NCI-H1417 (cell line): ENCODE measurements around the gene DACT2.
"Not testable (repeated sequence)": the region's sequence is repeated elsewhere in the genome, so short reads cannot be mapped to it uniquely, and the experiment has no call there.

Experiments used
- DNase-seq, 3 experiments: peaks; one replicate each; lab custom pipeline; 2025; lab: John Stamatoyannopoulos, UW

The DACT2 gene

DNA sequence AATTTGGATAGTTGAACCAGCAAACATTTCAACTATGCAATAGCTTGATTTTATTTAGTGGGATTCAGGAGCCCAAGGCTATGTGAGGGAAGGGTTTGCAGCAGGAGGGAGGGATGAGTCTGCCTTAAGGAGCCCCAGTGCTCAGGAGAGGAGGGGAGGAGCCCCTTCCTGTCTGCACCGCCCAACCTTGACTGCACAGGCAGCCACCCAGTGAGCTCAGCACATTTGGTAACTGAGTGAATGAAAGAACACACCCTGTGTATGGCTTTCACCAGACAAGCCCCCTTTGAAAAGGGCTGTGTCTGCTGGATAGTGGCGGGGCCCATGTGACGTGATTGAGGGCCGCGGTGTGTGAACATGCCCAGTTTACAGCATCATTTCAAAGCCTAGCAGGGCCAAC, 17.0 kb downstream of the DACT2 start:
- peak in 1 of 3 experiments; percentile 35 for DNase-seq

DNA sequence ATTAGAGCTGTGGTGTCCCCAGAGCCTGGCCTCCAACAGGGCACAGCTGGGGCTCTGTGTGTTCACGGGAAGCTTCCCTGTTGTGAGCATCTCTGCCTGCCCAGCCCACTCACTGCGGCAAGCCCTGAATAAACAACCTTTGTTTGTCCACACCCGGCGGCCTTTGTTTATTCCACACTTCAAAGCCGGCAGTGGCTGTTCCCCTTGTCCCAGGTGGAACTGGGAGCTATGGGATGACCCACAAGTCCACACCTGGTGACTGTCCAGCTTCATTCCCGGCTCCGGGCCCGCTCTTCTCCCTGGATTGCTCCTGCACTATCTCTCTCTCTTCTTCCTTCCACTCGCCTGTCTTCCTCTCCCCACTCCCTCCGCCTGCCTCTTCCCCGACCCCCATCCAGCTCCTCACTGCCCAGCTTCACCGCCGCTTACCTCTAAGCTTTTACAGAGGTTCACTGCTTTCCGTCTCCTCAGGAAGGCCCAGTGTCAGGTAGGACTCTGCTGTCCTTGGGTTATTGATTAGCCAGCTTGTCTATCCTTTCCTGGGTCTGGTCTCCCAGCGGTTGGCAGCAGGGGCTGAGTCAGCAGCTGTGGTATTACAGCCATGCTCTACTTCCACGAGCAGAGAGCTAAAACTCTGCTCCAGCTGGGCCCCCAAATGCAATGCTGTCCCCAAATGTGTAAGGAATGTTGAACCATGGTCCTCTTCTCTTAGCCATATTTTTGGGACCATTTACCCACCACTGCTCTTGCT, 17.8 kb downstream of the DACT2 start:
- DNase-seq, result peak in 2 of 3 experiments; percentile 93 to 95

DNA sequence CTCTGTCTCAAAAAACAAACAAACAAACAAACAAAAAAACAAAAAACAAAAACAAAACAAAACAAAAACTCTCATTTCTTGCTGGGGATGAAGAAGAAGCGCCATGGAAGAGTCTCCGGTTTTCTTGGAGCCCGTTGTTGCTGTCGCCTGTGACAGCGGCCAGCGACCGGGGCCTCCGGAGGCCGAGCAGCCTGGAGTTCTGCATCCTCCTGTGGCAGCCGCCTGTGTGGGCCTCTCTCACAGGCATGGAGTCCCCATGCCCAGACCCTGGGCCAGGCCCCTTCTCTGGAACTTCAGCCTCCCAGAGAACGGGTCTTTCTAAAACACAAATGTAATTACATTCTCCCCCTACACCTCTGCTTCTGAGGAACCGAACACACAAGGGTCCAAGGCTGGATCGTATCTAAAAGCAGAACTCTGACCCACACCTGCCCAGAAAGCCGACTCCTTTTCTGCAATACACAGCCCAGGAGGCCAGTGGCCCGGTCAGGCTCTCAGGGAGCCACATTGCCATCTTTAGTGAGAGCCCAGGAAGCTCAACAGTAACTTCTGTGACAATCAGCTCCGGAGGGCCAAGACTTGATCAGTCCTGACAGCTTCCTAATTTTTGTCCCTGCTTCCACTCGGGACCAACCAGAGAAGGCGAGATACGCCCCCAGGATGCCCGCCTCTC, 18.5 kb downstream of the DACT2 start:
- no peak for DNase-seq

DNA sequence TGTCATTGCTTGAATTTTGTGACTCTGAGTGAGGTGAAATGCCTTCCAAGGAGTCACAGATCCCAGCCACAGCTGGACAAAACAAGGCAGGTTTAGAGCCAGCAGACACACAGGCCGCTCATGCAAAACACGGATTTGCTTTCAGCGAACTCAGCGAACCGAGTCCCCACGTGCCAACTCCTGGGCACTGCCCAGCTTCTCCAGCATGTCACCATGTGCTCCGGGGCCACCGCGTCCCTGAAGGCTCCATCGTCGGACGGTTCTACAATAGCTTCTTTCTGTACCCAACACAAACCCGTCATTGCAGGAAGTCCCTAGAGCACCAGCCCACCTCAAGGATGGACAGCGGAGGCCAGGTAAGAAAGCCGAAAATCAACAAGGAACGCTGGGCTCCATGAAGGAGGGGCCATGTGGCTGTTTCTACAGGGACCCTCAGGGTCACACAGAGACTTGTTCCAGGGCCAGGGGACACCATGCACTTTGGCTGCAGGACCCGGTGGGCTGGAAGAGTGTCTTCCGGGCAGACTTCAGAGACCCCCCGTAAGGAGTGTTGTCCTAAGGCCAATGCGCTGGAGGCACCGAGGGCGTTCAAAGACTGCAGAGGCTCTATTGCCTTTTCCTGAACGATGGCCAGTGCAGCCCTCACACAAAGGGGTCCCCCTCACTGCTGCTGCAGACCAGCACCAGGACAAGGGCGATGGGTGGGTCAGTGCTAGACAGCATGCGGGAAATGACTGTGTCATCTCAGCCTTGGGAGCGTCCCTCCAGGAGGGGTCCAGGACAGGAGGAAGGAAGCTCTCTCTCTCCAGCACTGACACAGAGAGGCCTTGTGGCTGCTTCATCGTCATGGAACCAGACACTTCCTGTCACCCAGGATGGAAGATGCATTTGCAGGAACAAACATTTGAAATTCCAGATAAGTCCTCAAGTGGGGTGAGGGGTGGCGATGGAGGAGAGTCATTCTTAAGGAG, 19.8 kb downstream of the DACT2 start:
- peak in 1 of 3 experiments; percentile 17 for DNase-seq

DNA sequence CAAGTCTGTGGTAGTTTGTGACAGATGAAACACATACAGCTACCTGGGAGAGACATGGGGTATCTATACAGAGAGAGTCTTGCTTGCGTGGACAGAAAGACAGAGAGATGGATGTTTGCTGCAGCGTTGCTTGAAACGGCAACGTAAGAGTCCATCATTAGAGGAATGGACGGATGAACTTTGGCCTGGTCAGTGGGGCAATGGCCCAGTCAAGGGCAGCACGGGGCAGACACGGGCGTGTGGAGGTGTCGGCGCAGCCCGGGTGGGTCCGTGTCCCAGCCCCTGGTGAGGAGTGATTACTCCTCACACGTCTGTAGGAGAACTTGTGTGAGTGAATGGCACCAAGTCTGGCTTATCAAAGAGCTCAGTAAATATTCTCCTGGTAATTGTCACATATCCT, 21.9 kb downstream of the DACT2 start:
- no peak for DNase-seq

DNA sequence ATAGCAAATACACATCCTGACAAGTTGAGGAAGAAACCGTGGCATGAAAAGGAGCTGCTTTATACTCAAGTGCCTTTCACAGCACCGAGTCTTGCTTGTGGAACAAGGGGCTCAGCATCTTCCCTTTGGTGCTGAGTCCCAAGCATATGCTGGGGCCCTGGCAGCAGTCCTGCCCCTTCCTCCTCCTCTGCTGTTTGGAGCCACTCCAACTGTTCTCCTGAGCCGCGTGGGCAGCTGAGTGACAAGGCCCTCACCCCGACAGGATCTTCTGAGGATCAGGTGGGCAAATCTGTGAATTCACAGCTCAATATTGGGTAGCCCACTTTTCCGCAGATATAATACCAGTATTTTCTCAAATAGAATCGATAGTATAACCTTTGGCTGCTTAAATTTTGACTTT, 24.7 kb downstream of the DACT2 start:
- DNase-seq, result no peak

DNA sequence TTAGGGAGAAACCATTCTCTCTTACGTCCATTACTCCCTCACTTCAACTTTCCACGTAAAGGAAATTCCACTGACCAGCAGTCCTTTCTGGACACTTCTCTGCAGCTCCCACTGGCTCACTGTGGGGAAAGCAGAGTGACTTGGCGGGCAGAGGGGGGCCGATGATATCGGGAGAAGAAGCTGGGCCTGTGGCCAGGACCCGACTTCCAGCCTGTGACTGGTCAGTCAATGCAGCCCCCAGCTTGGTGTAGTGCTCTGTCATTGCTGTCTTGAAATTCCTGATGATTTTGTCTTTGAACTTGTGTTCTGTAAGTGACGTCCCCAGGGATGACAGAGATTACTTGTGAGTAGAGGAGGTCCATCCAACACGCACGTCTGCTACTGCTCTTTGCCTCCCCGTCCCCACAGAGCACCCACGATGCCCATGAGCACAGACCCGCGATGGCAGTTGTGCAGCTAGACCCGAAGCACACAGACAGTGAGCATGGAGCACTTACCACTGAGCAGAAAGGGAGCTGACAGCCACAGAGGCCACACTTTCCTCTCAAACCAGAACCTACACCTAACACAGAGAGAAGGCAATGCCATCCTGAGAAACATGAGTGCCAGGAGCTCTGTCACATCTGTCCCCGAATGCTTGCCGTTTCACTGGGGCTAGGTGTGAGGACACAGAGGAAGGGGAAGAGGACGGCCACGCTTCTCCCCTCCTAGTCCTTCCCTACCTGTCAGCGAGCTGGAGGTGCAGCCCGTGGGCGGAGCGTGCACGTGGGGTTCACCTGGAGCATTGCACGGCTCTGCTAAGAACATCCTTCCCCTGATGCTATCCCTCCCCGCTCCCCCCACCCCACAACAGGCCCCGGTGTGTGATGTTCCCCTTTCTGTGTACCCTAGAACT, 25.7 kb downstream of the DACT2 start:
- DNase-seq, result no peak

DNA sequence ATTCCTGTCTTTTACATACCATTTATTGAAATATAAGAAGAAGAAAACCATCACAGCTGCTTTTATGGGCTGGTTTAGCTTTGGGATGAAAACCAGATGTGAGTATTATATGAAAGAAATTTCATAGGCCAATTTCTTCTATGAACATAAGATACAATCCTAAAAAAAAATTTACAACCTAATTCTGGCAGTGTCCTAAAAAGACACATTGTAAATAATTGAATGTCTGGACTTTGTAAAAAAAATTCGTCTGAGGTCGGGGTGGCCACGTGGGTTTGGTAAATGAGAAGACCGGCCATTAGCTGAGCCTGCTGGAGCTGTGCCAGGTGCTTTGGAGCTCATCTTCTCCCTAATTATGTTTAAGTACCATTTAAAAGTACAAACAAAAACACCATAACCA, 26.8 kb downstream of the DACT2 start:
- DNase-seq, result peak; percentile 78 to 97 (median 83)

DNA sequence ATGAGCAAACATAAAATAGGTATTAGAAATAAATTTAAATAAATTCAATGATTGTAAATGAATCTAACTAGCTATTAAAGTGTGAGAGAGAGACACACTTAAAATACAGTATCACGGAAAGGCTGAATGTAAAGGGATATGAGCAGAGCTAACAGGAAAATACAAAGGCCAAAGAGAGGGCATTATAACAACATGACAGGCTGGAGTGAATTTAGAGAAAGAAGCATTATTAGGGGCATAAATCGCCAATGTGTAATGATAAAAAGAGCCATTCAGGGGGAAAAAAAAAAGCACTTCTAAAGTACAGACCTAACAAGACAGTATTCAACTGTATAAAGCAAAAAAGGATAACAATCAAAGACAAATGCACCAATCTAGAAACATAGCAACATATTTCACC, 28.1 kb downstream of the DACT2 start:
- DNase-seq, result no peak

DNA sequence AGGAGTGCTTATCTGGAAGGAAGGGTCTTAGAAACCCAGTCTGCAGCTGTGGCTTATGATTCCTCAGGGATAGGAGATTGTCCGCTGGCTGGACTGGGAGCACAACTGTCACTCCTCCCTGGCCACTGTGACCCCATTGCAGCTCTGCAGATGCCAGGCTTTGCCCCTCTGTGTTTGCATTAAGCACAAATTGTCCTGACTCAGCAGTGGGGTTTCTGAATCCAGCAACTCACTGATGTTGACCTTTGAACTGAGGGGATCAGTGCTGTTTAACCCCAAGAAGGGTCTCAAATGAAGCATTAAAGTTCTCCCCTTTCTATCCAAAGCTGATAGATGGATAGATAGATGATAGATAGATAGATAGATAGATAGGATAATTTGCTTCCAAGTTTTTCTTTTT, 29.5 kb downstream of the DACT2 start:
- no peak for DNase-seq

DNA sequence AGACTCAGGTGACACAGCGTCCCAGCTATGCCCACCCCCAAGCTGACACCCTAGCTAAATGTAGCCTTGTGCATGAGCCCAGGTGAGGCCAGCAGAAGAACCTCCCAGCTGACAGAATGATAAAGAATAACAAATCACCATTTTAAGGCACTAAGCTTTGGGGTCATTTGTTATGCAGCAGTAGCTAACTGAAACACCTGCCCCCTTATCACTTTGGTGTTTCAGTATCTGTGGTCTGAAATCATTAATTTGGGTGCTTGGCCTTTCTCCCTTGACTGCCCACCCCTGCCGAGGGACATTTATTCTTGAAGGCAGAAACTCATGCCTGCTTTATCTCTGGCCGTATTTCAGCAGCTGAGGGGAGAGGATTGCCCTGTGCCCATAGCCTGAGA, 30.0 kb downstream of the DACT2 start:
- no peak for DNase-seq

DNA sequence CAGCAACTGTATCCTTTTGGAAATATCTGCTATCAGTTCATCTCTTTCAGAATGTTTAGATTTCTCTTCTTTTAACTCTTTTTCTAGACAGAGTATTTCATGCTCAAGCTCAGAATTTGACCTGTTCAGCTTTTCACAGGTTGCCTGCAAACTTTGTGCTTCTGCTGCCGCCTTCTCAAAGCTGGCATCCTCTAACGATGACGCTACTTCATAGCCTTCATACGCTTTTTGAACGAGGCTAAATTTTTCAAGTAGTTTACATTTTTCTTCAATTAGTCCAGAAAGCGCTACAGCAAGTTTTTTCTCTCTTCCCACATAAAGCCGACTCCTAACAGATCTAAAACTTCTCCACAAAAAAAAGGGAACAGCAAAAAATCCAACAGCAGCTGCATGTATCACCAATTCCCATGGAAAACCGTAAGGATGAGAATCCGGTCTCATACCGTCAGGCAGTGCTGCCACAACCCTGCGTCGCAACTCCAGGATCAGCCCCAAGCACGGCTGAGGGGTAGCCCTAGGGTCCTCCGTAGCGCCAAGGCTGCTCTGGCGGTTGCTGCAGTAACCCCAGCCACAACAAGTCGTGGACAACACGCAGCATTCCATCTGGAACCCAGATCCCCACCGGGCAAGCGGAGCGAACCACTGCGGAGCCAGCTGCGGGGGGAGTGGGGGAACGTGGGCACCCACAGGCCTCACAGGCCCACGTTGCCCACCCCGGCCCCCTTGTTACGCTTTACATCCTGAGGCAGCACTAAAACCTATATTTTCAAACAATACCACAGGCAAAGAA, 30.6 kb downstream of the DACT2 start:
- DNase-seq, result no peak

DNA sequence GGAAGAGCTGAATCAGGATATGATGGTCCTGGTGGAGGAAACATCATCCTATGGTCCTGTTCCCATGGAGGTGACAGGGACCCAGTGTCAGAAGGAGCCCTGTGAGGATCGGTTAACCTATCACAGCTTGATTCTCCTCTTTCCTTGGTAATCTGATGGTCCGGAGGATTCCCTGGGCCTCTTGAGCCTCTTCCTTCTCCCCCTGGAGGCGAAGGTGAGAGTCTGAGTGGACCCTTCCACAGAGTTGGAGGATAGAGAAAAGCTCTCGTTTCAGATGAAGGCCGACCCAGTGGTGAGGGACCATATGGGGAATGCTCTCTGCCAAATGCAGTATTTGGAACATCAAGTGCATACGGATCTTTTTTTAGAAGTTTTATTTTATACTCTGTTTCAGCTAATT, 32.1 kb downstream of the DACT2 start:
- DNase-seq, result not testable (repeated sequence)

DNA sequence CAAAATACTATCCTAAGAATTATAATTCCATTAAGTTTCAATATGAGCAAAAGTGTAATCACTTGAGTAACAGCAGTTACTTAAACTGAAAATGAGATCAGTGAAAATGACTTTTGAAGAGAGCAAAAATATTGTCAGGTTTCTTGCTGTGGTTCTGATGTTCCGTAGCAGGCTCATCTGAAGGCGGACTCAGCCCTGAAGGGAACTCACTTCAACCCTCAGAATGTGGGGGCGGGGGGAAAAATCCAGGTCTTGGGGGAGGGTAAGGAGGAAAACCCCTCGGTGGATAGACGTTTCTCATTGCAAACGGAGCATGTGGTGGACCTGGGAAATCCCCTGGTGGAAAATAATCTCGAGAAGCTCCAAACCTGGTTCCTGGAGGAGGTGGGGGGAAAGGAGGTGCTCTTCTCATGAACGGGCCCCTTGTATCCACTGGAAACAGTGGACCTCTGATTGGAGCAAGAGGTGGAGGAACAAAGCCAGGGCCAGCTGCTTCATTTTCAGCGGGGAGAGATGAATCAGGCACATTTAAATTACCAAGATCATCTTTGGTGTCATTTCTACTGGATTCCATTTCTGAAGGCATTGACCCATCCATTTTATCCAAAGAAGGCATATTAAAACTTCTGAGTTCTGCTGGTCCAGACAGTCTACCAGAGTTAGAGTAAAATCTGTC, 32.7 kb downstream of the DACT2 start:
- DNase-seq, result not testable (repeated sequence)

DNA sequence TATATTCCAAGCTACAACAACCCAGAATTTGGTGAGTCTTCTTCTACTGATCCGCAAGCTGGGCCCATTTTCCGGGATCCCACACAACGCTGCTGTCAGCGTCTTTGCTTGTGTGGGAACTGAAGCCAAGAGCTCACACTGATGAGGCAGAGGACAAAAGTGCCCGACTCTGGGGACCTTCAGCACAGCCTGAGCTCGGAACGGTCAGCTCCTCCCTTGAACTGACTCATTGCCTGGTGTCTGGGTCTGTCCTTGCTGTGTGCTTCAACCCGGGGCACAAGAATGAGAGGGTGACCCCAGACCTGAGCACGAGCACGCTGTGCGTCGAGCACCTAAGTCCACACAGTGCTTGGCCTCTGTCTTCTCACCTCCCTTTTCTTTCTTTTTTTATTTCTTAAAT, 33.5 kb downstream of the DACT2 start:
- DNase-seq, result no peak

DNA sequence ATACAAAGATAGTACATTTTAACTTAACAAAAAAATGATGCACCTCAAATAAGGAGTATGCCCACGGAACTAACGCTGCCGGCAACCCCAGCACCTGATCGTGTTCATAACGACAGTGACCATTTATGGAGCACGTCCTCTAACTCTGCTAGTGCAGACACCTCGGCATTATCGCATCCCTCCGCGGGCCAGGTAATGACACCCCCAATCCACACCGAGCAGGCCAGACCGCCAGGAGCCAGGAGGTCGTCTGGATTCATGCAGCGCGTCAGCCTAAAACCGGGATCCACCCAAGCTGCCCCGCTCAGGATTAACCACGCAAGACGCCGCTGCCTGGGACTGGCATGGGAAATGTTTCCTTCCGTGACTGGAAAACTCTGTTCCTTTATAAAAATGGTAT, 34.1 kb downstream of the DACT2 start:
- DNase-seq, result no peak

DNA sequence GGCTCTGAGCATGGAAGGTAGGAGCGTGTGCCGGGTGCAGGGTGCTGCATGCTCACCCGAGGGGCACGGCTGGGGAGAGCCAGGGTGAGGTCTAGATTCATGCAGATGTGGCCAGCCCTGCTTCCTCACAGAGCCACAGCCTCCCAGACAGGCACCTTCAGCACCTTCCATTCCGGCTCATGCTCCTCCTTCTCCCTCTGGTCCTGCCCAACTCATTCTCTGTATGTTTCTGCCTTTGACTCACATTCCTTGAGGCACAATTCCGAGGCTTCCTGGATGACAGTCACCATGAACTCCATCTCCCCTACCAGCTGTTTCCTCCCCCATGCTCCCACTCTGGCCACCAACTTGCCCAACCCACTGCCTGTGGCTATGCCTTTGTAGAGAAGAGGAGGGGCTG, 35.4 kb downstream of the DACT2 start:
- DNase-seq, result no peak

DNA sequence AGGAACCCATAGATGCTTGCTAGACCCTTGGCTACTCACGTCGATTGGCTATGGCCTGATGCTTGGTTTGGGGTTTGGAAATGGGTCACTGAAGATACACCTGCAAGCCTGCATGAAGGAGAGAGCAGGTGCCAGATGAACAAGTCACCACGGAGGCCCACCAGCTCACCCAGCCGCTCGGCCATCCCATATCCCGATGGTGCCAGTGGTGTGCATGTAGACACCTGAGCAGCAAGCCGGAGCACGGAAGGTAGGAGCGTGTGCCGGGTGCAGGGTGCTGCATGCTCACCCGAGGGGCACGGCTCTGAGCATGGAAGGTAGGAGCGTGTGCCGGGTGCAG, 35.9 kb downstream of the DACT2 start:
- DNase-seq, result no peak

DNA sequence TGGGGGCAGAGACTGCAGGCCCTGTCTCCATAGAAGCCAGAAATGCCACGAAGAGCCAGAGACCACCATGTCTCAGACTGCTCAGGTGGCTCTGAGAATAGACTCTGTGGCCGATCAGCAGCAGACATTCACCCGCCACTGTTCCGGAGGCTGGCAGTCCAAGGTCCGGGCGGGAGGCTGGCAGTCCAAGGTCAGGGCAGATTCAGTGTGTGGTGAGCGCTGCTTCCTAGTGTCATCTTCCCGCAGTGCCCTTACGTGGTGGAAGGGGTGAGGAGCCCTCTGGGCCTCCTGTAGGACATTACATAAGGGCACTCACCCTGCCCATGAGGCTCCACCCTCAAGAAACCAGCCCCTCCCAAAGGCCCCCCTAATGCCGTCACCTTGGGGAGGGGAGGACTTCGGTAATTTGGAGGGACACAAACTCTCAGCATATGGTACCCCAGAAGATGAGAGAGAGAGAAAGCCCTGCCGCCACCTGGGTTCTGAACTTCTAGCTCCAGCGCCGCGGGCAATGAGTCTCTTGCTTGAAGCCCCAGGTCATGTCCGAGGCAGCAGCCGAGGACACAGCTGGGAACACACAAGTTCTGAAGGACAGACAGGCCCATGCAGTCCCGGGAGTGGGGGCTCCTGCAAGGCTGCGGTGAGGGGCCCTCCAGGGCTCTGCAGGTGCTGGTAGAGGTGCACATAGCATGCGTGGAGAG, 36.4 kb downstream of the DACT2 start:
- no peak for DNase-seq

DNA sequence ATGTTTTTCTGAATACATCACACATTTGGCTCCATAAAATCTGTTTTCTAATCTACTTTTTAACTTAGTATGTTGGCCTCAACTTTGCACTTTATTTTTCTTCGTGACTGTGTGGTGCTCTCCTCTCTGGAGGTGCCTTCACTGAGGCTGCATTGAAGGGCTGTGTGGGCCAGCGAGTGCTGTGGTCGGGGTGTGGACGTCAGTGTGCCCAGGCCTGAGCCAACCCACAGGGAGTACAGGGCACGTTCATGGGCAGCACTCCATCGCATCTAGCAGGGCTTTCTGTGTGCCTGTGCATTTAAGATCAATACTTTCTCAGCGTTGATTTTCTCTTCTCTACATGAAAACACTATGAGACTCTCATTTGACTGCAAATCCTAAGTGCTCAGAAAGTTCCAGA, 37.8 kb downstream of the DACT2 start:
- no peak for DNase-seq
